Hepatocyte (in vitro differentiated cells): Measurements from ENCODE around the gene THBS2.

Experiments
- CTCF ChIP-seq: fragments of 200-600 bp; sonication (generic); IDR thresholded peaks from 2 replicates; pipeline ENCODE4 v1.5.1; 2016; ENCODE audit warnings: antibody characterized with exemption, mild to moderate bottlenecking; ENCODE audit not compliant: poor library complexity
- EZH2 ChIP-seq: fragments of 200-600 bp; sonication (generic); IDR thresholded peaks from 2 replicates; pipeline ENCODE4 v1.6.1; 2016; ENCODE audit warnings: antibody characterized with exemption, mild to moderate bottlenecking, borderline replicate concordance
- EZH2phosphoT487 ChIP-seq: fragments of 200-600 bp; sonication (generic); IDR thresholded peaks from one replicate; pipeline ENCODE4 v1.6.1; 2018; ENCODE audit warnings: antibody characterized with exemption, mild to moderate bottlenecking, low read depth, moderate library complexity; ENCODE audit not compliant: unreplicated experiment, severe bottlenecking

GRCh38 chr6:169204167-169204566 is 49.5 kb downstream of the THBS2 start:
- TF ChIP-seq EZH2 (no peak), CTCF (no peak), EZH2phosphoT487 (no peak)
